GM12891 (cell line): Measurements from ENCODE around the gene ACER3.

Experiments used
- POLR2A ChIP-seq: IDR thresholded peaks from 2 replicates; pipeline ENCODE4 v1.6.1; 2011; ENCODE audit warnings: low read depth, low read length, control low read depth
- POLR2AphosphoS5 ChIP-seq: IDR thresholded peaks from 2 replicates; pipeline ENCODE4 v1.6.1; 2011; ENCODE audit warnings: low read depth, low read length, control low read depth
- TAF1 ChIP-seq: IDR thresholded peaks from 2 replicates; pipeline ENCODE4 v1.6.1; 2011; ENCODE audit warnings: low read depth, low read length, control low read depth

GRCh38 chr11:76814414-76814813, 46.3 kb upstream of the ACER3 start:
- TF ChIP-seq POLR2A (no peak), POLR2AphosphoS5 (no peak), TAF1 (no peak)
